ENCODE measurements around the gene FARP2.

DNA sequence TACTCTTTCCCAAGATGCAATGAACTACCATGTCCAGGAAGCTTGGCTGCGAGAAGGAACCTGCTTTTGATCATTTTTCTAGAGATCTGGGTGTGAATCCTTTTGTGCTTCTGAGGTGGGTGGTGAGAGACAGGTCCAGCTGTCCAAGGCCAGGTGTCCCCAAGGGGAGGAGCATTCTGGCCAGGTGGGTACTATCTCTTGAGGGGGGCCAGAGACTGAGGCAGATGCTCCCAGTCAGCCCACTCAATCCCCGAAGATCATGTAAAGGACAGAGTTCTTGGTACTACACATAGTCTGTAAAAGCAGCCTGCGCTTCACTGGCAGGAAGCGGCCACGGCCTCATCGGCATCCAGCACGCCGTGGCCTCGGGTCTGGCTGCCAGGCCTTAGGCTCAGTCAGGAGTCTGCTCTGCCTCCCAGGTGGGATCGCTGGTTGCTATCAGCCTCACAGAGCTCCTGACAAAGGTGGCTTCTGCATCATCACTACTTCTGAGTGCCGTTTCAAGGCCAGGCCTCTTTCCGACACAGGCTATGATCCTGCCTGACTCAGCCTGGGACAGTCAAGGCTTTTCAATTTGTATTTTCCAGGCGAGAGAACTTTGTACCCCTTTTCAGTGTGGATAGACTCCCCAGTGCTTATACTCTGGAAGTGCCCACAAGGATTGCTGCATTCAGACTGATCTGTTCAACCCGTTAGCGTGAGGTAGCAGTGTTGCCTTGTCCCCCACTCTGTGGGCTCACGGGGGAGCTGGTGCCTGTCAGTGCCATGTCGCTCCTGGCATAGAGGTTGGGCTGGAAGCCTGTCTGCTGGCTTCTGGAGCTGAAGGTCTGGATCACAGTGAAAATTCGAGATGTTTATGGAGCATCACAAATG, 123.2 kb downstream of the FARP2 start:
- TF ChIP-seq, protein P1, sequence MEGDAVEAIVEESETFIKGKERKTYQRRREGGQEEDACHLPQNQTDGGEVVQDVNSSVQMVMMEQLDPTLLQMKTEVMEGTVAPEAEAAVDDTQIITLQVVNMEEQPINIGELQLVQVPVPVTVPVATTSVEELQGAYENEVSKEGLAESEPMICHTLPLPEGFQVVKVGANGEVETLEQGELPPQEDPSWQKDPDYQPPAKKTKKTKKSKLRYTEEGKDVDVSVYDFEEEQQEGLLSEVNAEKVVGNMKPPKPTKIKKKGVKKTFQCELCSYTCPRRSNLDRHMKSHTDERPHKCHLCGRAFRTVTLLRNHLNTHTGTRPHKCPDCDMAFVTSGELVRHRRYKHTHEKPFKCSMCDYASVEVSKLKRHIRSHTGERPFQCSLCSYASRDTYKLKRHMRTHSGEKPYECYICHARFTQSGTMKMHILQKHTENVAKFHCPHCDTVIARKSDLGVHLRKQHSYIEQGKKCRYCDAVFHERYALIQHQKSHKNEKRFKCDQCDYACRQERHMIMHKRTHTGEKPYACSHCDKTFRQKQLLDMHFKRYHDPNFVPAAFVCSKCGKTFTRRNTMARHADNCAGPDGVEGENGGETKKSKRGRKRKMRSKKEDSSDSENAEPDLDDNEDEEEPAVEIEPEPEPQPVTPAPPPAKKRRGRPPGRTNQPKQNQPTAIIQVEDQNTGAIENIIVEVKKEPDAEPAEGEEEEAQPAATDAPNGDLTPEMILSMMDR (IDR thresholded peaks at IDR 0.05; ENCODE audit: low read depth, low read length), result no peak
- no peak for TF ChIP-seq EZH2phosphoT487 (IDR thresholded peaks at IDR 0.05; ENCODE audit: low read depth)
